Measurements from ENCODE around the gene TEX50.

DNA sequence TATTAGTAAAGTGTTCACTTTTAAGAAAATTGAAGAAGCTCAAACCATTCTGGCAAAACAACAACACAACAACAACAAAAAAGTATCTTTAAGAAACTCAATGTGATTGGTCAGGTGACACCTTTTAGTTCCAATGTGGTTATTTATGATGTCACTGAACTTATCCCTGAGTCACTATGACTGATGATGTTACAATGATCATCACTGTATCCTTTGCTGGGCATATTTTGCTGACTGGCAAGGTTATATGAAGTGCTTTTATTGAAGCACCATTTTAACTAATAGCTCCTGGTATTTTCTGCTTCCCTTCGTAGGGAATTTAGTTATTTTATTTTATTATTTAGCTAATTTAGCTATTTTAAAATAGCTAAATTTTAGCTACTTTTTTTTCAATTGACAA is at the start of gene TEX50:
- TF ChIP-seq CREB1 (CRISPR knock-in tag; IDR thresholded peaks at IDR 0.05; ENCODE audit: low read depth): no peak
- TF ChIP-seq, protein P1, sequence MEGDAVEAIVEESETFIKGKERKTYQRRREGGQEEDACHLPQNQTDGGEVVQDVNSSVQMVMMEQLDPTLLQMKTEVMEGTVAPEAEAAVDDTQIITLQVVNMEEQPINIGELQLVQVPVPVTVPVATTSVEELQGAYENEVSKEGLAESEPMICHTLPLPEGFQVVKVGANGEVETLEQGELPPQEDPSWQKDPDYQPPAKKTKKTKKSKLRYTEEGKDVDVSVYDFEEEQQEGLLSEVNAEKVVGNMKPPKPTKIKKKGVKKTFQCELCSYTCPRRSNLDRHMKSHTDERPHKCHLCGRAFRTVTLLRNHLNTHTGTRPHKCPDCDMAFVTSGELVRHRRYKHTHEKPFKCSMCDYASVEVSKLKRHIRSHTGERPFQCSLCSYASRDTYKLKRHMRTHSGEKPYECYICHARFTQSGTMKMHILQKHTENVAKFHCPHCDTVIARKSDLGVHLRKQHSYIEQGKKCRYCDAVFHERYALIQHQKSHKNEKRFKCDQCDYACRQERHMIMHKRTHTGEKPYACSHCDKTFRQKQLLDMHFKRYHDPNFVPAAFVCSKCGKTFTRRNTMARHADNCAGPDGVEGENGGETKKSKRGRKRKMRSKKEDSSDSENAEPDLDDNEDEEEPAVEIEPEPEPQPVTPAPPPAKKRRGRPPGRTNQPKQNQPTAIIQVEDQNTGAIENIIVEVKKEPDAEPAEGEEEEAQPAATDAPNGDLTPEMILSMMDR (conservative IDR thresholded peaks at IDR 0.05; ENCODE audit: low read depth in 2 of 2): no peak
- TF ChIP-seq POLR2AphosphoS5 (IDR thresholded peaks at IDR 0.05; ENCODE audit: low read depth): no peak
- no peak for TF ChIP-seq STAT1 (IDR thresholded peaks at IDR 0.05; ENCODE audit: unreplicated experiment)
- TF ChIP-seq JUNB (IDR thresholded peaks at IDR 0.05; ENCODE audit: unreplicated experiment): no peak
- TF ChIP-seq EZH2 (IDR thresholded peaks at IDR 0.05; ENCODE audit: low read depth, unreplicated experiment): no peak
- TF ChIP-seq ZNF114 (CRISPR knock-in tag; IDR thresholded peaks at IDR 0.05): no peak
- TF ChIP-seq, protein P2, sequence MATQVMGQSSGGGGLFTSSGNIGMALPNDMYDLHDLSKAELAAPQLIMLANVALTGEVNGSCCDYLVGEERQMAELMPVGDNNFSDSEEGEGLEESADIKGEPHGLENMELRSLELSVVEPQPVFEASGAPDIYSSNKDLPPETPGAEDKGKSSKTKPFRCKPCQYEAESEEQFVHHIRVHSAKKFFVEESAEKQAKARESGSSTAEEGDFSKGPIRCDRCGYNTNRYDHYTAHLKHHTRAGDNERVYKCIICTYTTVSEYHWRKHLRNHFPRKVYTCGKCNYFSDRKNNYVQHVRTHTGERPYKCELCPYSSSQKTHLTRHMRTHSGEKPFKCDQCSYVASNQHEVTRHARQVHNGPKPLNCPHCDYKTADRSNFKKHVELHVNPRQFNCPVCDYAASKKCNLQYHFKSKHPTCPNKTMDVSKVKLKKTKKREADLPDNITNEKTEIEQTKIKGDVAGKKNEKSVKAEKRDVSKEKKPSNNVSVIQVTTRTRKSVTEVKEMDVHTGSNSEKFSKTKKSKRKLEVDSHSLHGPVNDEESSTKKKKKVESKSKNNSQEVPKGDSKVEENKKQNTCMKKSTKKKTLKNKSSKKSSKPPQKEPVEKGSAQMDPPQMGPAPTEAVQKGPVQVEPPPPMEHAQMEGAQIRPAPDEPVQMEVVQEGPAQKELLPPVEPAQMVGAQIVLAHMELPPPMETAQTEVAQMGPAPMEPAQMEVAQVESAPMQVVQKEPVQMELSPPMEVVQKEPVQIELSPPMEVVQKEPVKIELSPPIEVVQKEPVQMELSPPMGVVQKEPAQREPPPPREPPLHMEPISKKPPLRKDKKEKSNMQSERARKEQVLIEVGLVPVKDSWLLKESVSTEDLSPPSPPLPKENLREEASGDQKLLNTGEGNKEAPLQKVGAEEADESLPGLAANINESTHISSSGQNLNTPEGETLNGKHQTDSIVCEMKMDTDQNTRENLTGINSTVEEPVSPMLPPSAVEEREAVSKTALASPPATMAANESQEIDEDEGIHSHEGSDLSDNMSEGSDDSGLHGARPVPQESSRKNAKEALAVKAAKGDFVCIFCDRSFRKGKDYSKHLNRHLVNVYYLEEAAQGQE (IDR thresholded peaks at IDR 0.05; ENCODE audit: unreplicated experiment): no peak
